Retinal pigment epithelial cell (primary cell): ENCODE results near the gene COG5.
"Not testable (repeated sequence)": the region's sequence is repeated elsewhere in the genome, so short reads cannot be mapped to it uniquely, and the experiment has no call there.

ENCODE experiments used
- DNase-seq: peaks from one replicate; pipeline ENCODE4 v3.0.0-alpha.2; 2010; ENCODE audit warnings: low read depth
- H3K4me3 ChIP-seq: 2 replicates; pipeline ENCODE4 v1.5.1; 2011; ENCODE audit warnings: mild to moderate bottlenecking, low read length, control low read depth, moderate library complexity
- CTCF ChIP-seq: conservative IDR thresholded peaks from 2 replicates; pipeline ENCODE4 v1.5.1; 2011; ENCODE audit warnings: low read depth, low read length, control low read depth, inconsistent platforms

Gene COG5

GRCh38 chr7:107158028-107158427 lies 405.7 kb downstream of the COG5 start:
- H3K4me3 ChIP-seq, result no peak overlapping the region
- no peak for DNase-seq

GRCh38 chr7:107157091-107157490 lies 406.6 kb downstream of the COG5 start:
- TF ChIP-seq CTCF, result no peak
- H3K4me3 ChIP-seq, result no peak overlapping the region
- no peak for DNase-seq

More at GRCh38 chr7:107158028-107158427, 405.7 kb downstream of the COG5 start:
- TF ChIP-seq CTCF, result no peak

- DNase-seq, H3K4me3 ChIP-seq: not testable (repeated sequence)
These were observed 408.0 kb downstream of the COG5 start for GRCh38 chr7:107155726-107156125.

GRCh38 chr7:107154826-107155225 lies 408.9 kb downstream of the COG5 start:
- TF ChIP-seq CTCF, result no peak
- DNase-seq, result no peak
- no peak overlapping the region for H3K4me3 ChIP-seq

- H3K4me3 ChIP-seq, result no peak overlapping the region
- no peak for TF ChIP-seq CTCF
- no peak for DNase-seq
These were observed 411.7 kb downstream of the COG5 start for GRCh38 chr7:107152011-107152410.
